Activated CD8-positive, alpha-beta memory T cell treated with anti-CD3 and anti-CD28 coated beads for 4 hours (primary cell): Measurements from ENCODE around the gene INTS12.

Source experiments
- DNase-seq, 2 donors: peaks; one replicate each; pipeline ENCODE4 v3.0.0-alpha.2; 2020; ENCODE audit warnings: low read depth in 2 of 2

Gene INTS12

DNA sequence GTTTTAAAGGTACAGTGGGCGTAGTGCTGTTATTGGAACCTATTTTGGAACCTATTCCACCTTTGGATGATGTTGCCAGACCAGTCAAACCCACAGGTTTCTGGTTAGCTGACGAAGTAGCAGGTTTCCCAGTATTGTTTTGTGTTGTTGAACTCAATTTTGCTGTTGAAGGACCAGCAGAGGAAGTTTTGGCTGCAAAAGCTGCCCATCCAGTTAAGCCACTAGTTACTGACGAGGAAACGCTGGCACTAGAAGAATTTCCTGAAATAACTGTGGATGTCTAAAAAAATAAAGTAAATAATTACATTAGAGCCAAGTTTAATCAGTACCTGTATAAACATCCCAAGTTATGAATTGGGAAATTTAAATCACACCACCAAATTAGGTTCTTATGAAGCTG is 25.5 kb downstream of the INTS12 start:
- no peak for DNase-seq

DNA sequence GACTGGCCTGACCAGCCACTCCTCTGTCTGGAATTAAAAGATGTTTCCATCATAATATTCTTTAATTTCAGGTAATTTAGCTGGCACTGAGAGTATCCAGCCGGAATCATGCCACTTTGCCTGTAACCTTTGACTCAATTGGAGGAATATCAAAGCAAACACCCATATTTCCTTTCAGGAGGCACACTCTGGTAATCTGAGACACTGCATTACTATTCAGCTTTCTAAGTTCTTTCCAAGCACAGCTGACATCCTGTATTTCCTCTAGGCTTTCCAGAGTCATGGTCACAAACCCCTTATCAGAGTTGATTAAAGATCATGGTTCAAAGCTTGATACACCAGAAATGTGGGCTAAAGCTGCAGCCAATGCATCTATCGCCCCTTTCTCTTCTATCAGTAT is 29.3 kb downstream of the INTS12 start:
- DNase-seq = no peak

DNA sequence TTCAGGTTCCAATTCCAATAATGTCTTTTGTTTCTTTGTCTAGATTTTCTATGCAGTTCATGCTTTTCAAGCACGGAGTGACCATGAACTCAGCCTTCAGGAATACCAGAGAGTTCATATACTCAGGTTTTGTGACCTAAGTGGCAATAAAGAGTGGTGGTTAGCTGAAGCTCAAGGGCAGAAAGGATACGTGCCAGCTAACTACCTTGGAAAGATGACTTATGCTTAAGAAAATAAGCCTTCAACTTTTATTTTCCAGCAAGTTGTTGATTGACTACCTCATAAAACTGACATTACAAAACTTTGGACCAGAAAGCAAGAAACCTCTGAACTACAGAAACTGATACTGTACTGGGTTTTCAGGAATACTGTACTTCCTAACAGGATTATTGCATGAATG is 30.8 kb downstream of the INTS12 start:
- DNase-seq = no peak

DNA sequence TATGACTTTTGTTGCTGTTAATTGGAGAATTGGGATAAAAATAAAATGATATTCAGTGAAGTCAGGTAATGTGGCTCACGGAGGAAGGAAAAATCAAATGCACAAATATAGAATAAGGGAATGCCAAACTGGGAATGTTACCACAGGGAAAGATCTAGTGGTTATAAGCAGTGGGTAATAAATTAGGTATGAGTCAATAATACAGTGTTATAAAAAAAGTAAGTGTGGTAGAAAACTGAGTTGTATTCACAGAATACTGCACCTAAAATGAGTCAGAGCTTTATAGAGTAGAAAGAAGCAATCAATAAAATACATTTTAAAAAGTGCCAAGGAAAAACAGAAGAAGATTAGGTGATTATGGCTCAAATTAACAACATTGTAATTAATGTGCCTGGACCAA is 34.5 kb downstream of the INTS12 start:
- DNase-seq = no peak

DNA sequence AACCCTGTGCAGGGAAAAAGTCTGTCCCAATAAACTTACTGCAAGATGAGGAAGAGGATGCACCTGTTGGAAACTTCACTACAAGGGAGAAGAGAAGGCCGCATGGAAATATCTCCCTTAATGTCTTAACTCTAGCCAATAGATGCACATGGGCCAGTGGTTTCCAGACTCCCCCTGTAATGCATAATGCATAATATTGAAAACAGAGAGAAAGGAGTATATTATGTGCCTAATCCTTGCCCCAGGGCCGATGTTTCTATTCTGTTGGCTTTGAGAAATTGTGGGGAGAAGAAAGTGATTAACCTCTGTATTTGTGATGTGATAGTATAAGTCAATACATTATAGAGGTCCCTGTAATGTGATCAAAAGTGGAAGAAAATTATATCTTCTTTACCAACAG is 37.2 kb downstream of the INTS12 start:
- no peak for DNase-seq

DNA sequence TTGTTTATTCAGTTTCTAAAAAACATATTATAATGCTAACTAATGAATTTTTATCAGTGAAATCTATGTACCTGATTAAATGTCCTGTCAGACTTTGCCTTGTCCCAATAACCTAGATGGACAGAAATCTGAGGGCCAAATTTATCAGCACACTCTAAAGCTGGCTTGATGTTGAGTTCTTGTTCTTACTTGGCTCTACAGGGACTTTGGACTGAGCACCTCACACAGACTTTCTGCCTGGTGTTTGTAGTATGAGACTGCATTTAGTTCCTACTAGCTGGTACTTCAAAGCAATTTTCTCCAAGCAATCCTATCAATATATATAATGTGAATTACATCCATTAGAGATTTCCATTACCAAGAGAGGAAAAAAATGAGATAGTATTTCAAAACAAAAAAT is 37.8 kb downstream of the INTS12 start:
- no peak for DNase-seq

DNA sequence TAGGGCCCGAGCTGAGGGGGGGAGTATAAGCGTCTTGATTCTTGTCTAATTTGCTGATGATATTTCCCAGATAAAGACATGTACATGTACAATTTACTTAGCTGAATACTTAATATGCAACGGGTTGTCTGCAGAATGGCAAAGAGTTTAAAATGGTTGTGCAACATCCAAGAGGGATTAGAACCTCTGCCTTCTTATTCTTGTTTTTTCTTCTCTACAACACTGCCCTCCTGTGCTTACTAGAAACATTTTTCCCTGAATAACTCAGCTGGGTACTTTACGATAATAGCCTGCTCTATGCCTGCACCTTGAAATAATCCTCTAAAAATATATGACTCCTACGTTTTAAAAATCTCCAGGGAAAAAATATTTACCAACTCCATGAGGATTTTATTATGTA is 41.8 kb downstream of the INTS12 start:
- DNase-seq = no peak

DNA sequence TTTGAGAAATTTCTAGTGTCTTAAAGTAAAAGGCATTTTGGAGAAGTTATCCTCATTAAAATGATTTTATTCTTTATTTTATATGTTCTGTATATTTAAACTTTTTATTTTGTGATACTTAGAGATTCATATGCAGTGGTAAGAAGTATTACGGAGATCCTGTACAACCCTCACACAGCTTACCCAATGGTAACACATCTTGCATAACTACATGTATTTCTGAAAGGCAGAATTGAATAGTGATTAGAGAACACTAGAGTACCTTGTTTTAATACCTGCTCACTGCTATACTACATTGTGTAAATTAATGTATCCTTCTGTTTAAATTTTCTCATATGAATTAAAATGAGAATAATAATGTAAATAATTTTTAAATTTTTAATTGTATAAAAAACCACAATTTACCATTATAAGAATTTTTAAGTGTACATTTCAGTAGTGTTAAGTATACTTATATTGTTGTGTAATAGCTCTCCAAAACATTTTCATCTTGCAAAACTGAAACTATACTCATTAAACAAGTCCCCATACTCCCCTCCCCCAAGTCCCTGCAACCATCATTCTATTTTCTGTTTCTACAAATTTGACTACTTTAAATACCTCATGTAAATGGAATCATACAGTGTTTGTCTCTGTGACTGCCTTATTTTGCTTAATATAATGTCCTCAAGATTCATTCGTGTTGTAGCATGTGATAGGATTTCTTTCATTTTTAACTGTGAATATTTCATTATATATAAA is 45.4 kb downstream of the INTS12 start:
- DNase-seq = no peak

DNA sequence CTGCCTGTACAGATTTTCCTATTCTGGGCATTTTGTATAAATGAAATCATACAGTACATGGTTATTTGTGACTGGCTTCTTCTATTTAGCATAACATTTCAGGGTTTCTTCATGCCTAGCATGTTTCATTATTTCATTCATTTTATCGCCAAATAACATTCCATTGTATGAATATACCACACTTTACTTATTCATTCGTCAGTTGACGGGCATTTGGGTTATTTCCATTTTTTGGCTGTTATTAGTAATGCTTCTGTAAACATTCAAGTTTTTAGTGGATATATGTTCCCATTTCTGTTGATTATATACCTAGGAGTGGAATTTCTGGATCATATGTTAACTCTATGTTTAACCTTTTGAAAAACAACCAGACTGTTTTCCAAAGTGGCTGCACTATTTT is 47.5 kb downstream of the INTS12 start:
- DNase-seq = no peak

DNA sequence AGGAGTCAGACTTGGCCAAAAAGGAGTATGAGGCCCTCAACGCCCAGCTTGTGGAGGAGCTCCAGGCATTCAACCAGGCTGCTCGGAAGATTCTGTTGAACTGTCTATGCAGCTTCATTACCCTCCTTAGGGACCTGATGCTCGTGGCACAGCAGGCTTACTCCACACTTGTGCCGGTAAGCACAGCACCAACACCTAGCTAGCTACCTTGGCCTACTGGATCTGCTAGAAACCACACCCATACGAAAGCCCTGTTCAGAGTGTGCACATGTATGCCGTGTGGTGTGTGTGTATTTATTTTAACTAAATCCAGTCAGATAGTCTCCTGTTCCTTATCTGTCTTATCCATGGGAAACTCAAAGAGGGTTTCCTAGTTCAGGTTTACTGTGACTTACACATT is 49.3 kb downstream of the INTS12 start:
- no peak for DNase-seq

DNA sequence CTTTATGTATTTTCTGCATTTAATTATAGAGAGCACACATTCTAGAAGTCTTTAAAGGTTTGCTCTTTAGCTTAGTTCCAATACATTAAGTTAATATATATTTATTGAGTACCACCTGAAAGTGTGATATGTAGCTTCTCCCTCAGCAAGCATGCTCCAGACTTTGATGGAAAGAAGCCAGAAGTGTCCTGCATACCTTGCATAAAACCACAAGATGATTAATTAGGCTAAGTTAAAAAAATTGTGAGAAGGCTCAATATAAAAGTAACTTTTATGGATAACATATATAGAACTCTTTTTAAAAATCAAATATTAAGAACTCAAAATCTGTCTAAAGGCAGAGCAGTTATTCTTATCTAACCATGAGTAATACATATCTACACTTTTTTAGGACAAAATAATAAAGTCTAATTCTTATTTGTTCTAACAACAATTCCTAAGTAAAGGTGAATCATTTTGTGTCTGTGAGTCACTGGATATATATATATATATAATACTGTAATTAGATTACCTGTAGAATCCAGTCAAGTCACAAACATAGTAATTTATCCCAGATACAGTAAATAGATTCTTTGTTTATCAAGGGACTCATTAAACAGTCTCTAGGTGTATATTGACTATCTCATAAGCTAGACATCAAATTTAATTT is 51.2 kb downstream of the INTS12 start:
- DNase-seq = no peak

DNA sequence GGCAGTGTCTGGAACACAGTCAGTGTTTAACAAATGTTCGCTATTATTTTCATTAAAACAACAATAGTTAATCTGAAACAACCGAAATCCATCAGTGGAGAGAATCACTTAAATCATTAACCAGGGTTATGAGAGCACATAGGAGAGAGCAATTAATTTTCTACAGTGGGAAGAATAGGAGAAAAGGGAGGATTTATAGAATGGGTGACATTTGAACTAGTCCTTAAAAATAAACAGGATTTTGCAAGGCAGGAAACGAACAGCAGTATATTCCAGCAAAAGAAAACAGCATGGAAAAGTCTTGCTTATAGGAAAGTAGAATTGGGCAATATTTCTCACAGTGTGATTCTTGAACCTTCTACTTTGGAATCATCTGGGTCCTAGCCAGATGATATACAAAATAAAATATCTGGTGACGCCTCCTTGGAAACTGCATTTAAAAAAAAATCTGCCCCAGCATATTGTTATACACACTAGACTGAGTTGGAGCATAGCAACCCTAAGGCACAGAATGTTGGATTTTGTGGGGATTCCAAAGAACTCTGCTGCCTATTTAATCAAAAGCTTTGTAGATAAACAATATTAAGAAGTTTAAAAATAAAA is 56.1 kb downstream of the INTS12 start:
- DNase-seq = no peak

DNA sequence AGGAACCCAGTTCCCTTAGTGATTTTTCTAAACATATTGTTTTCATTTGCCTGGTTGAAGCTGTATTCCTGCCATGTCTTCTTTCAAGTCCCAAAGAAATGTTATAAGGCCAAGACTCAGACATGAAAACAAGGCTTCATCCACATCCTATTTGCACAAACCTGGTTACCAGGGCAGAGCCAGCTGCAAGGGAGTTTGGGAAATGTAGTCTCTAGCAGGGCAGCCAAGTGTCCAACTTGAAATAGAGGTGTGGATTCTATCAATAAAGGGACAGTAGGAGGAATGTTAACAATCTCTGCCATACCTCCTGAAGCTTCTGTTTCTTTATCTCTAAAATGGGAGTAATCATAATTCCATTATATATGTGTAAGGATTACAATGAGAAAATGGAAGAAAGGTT is 56.6 kb downstream of the INTS12 start:
- no peak for DNase-seq

DNA sequence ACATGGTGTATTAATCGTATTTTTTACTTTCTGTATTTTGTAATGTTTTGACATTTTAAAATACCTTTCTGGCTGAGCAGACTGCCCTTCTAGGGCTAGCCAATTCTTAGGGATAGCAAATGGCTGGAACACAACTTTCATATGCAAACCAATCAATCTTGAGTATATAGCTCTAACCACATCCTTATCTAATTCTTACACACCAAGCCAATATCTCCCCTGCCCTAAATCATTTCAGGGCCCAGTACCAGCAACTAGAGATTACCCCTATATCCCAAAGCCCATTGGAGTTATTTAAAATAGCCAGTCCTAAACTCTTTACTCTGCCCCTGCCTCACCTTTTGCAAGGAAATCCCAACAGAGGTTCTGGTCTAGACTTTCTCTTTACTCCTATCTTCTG is 58.3 kb downstream of the INTS12 start:
- no peak for DNase-seq

DNA sequence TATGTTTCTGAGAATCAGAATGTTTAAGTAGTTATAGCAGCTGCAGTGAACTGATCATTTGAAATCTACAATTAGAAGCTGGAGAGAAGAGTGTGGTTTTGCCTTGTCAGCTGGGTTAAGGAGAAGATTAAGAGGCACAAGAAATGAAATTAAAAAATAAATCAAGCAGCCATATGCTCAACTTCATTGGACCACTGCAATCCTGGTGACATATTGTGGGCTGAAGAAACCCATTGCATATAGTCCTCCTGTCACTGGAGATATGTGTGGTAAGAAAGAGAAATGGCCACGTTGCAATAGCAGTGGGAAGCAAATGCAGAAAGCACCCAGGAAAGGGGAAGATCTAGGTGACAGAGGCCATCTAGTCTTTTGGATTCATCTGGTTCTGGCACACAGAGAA is 63.0 kb downstream of the INTS12 start:
- DNase-seq = no peak

DNA sequence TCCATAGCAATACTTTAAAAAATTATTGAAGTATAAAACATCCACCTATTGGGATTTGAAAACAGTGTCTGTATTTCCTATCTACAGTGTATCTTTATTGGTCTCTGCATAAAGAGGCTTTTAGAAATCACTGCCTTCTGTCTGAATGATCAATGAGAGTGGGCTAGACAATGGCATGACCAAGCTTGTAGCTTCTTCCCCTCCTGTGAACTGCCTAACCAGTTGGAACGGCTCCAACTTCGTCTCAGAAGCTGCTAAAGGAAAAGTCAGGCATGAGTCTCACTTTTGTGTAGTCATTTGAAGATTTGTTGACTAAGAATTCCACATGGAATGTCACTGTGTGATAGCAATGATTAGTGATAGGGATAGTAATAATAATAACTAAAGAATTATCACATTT is 64.2 kb downstream of the INTS12 start:
- no peak for DNase-seq

DNA sequence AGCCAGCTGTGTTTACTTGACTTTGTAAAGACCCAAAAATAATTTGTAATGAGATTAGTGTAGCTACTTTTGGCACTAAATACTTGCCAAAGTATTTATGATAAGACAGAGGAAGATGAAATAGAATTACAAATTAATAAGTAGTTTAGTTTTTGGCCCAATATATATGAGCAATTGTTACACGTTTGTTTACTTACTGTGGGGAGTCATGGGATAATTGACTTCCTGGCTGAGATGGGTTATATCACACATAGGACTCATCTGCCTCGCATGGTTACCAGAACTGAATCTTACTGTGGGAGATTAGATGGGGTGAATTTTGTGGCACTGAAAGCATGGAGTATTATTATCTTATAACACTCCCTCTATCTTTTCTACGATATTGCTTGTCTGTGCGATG is 66.6 kb downstream of the INTS12 start:
- DNase-seq = no peak

DNA sequence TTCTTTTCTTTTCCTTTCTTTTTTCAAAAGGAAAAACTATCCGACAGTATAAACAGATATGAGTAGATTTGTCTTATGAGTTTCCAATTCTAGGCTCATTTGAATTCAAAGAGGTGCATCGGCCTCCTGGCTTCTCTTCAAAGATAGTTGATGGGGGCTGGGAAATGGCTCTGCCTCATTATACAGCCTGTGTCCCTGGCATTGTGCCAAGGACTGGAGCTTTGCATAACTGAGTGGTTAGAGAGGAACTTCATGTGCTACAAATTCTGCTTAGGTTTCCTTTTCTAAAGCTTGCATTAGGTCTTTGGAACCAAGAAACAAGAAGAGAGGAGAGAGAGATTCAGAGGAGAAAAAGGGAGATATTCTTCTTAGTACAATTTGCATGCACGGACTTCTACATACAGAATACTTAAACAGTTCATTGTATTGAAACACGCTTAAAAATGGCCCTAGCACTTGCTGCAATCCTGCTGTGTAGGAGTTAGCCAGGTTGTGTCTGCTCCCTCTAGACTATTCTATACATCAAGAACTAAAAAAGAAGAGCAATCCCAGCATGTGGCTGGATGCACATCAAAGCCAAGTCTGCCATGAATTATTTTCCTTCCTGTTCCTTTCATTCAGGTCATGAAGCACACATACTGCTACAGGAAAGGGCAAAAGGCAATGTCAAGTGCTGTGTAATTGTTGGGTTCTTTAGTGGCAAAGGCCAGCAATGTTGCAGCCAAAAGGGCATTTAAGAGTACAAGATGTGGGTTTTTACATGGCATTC is 70.9 kb downstream of the INTS12 start:
- no peak for DNase-seq

DNA sequence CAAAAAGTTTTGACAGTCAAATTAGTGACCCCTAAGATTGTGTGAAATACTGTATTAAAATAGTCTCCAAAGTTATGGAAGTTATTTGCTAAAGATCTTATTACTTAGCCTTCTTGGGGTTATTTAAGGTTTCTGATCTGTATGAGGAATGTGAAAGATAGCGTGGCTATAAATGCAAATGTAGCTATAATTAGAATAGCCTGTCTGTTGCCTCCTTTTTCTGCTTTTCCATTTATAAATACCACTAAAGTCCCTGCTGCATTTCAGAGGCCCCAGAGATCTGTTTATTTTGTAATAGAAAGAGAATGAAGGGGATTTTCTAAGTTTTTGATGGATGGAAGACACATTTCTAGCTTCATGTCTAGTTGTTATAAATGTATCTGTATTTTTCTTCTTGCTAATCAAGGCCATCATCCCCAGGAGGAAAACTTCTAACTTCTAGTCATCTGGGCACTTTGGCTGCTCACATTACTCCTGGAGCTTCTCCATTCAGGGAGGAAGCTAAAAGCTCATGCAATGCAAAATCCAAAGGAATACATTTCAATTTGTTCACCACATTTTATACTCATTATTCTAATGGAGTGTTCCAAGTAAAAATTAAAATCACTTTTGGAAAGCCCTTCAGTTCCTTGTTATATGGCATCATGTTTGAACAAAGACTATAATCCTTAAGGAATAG is 73.9 kb downstream of the INTS12 start:
- no peak for DNase-seq

DNA sequence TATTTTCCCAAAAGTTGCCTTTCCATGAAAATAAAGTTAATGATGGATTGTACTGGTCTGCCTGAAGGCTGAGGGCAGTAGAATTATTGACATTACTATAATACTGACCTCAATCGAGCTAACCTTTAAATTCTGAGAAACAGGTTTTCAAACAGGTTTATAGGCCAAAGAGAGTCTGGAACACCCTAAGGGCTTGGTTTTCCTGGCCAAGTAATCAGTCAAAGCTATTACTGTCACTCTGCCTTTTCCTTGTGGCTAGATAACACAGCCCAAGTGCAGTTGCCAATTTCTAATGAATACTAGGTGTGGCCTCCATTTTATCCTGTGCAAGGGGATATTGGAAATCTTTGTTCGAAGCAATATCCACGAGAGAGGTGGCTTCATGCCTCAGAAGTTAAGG is 75.2 kb downstream of the INTS12 start:
- no peak for DNase-seq
